Measurements from ENCODE around the gene COX19.
A peak's percentile ranks its signal among the peaks of the same experiment; 100 is the strongest.
"Not testable (repeated sequence)": the region's sequence is repeated elsewhere in the genome, so short reads cannot be mapped to it uniquely, and the experiment has no call there.

Gene COX19

DNA sequence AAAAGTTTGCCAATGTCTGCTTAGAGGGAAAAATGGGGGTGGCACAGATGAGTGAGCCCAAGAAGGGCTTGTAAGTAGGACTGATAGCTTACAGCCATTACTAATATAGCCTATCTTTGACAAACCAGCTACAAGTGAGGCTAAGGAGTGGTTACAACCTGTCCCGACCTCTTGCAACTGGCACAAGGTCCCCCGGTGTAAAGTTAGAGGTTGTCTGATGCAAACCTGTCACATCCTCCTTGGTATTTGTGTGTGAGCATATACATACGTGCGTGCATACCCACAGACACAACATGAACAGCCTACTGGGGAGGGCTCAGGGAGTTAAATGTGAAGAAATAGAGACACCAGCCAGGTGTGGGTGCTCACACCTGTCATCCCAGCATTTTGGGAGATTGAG is 35.5 kb downstream of the COX19 start:
- DNase-seq, result no peak

DNA sequence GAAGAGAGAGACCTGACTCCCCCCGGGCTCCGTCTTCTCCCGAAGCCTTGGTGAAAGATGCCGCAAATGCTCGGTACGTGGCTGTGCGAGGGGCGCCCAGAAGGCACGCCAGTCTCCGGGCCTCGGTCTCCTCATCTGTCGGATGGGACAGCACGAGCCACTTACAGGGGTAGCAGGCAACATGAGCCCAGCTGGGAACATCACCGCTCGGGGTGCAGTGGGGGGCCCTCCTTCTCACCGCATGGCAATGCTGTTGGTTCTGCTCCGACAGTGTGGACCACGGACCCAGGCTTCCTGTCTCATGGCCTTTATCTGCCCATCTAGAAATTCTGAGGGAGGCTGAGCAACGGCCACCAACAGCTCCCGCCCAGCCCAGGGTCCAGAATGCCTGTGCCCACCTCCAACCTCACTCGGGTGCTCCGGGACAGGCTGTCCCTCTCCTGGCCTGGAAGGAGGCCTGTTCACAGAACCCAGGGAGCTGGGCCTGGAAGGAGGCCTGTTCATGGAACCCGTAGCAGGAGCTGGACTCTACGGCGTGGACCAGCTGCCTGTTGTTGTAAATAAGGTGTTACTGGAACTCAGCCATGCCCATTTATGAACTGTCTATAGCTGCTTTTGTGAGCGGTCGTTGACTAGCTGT is 36.7 kb downstream of the COX19 start:
- DNase-seq, result no peak

GRCh38 chr7:937856-938484 is 37.4 kb downstream of the COX19 start:
- DNase-seq, result no peak

- no peak for DNase-seq
Observed at GRCh38 chr7:936386-937054, 38.8 kb downstream of the COX19 start.

DNA sequence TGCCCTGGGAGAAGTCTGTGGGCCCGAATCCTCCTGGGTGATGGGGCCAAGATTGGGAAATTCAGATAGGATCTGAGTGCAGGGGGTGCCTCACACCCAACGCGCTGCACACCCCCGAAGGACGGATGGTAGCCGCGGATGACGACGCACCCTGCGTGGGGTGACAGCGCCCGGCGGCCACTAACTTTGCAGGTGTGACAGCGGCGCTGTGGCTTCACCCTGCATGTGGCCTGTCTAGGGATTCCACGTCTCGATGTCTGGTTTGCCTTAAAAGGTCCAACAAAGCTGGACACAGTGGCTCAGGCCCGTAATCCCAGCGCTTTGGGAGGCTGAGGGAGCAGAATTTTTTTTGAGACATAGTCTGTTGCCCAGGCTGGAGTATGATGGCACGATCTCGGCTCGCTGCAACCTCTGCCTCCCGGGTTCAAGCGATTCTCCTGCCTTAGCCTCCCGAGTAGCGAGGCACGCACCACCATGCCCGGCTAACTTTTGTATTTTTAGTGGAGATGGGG is 39.4 kb downstream of the COX19 start:
- no peak for DNase-seq

- DNase-seq, result no peak
Observed at GRCh38 chr7:935164-935873, 40.0 kb downstream of the COX19 start.

DNA sequence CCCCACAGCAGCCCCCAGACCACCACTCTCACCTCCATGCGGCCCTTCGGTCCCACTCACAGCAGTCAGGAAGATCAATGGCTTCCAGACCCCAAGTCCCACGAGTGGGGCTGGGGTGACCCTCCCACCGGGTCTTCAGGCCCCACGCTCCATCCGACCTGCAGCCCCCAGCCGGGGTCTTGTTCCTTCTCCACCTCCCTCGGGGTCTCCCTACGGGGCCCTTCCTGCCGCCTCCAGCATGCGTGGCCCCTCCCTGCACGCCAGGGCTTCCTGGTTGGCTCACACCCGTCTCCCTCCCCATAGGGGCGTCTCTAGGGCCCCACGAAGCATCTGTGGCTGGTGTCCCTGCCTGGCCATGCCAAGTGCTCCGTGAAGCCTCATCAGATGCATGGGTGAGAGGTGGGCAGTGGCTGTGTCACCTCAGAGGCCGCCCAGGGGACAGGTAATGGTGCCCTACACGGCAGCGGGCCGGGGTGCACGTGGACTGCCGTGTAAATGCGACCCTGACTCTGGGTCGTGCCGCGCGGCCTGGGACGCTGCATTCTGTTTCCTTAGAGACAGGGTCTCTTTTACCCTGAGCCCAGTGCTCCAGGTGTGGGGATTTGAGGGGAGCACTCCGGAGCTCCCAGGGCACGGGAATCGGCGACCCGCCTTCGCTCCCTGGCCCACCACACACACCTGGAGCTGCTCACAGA is 40.7 kb downstream of the COX19 start:
- no peak for DNase-seq

DNA sequence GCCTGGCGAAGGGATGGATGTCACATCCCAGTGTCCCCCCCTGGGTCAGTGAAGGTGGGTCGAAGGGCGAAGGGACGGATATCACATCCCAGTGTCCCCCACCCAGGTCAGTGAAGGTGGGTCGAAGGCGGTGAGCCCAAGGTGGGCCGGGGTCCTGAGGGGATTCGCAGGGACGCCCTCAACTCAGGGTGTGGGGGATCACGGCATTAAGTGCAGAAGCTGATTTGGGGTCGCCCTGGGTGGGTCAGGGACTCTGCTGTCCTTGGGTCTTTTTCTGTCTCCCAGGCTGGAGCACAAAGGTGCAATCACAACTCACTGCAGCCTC is 42.7 kb downstream of the COX19 start:
- DNase-seq, result no peak

GRCh38 chr7:931871-932650 is 43.3 kb downstream of the COX19 start:
- DNase-seq, result no peak

GRCh38 chr7:930975-931758 is 44.2 kb downstream of the COX19 start:
- DNase-seq, result no peak

DNA sequence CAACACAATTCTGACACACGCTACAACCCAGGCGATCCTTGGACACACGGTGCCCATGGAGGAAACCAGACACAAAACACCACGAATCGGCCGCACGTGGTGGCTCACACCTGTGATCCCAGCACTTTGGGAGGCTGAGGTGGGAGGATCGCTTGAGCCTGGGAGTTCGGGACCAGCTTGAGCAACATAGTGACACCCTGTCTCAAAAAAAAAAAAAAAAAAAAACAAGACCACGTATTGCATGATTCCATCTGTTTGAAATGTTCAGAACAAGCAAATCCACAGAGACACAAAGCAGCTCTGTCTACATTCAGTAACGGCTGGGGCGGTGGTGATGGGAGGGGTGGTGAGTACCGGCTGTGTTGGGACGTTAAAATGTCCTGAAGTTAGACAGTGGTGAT is 46.0 kb downstream of the COX19 start:
- no peak for DNase-seq

DNA sequence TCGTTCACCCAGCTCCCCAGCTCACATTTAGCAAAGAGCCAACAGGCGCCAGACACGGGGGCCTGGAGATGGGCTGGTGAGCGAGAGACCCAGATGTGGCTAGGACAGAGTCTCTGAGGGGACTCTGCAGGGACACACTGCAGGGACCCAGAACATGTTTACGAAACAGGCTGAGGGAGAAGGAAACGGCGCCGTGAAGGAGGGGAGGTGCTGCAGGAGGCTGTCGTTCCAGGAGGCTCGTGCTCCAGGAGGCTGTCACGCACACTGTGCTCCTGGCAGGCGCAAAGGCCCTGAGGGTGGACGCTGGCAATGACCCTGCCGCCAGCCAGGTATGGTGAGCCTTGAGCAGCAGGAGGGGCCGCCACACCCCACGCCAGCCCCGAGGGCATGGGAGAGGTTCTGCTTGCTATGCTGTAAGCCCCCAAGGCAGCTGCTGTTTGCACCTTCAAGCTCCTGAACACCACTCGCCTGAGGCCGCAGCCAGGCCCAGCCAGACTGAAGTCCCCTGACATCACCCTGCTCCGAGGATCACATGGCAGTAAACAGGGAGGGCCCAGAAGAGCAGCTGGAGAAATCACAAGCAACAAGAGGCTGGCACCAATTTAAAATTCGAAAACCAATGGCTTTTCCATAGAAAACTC is 48.2 kb downstream of the COX19 start:
- DNase-seq, result no peak

- no peak for DNase-seq
Observed at GRCh38 chr7:926061-927030, 49.0 kb downstream of the COX19 start.

- no peak for DNase-seq
Observed at GRCh38 chr7:925601-926000, 49.7 kb downstream of the COX19 start.

- no peak for DNase-seq
Observed at GRCh38 chr7:924541-925231, 50.7 kb downstream of the COX19 start.

- DNase-seq, result not testable (repeated sequence)
Observed at GRCh38 chr7:924042-924441, 51.3 kb downstream of the COX19 start.

DNA sequence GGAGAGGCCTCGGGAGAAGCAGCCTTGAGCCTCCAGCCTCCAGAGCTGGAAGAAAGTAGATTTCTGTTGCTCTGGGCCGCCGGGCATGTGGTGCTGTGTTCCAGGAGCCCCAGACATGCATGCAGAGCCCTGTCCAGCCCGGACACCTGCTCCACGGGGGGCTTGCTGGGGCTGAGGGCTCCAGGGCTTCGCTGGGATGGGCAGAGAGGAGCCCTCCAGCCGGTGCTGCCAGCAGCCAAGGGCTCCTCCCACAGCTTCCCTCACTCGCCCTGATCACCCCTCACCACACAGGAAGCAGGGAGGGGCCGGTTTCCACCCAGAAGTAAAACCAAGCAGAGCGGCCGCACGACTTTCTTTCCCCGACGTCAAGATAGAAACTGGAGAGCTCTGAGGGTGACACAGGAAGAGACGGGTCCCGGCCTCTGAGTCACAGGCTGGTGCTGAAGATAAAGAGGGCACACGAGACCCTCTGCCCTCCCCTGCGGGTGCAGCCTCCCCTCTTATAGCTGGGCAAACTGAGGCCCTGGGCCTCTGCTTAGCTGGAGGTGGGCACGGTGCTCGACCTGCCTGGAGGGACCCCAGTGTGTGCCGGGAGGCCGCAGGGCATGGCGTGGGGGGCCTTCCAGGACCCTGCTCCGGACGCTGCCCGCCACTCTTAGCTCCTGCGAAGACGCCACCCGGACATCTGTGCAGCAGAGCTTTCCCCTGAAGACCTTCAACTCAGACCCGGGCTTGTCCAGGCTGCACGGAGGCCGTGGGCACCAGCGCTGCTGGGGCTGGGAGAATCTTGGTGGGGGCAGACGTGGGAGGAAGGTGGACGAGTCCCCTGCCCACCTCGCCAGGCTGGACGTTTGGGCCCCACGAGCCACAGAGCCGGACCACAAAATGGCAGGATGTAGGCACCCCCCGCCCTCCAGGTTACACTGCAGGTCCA is 52.0 kb downstream of the COX19 start:
- peak; percentile 86 for DNase-seq
